GM12872 (cell line): ENCODE measurements around the gene COX5B.

Experiments
- TF ChIP-seq, protein P1 (sequence below): IDR thresholded peaks from 3 replicates; pipeline ENCODE4 v1.5.1; 2011; ENCODE audit warnings: low read depth, mild to moderate bottlenecking, low read length, moderate library complexity; ENCODE audit not compliant: insufficient read depth

COX5B gene, protein sequence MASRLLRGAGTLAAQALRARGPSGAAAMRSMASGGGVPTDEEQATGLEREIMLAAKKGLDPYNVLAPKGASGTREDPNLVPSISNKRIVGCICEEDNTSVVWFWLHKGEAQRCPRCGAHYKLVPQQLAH

DNA sequence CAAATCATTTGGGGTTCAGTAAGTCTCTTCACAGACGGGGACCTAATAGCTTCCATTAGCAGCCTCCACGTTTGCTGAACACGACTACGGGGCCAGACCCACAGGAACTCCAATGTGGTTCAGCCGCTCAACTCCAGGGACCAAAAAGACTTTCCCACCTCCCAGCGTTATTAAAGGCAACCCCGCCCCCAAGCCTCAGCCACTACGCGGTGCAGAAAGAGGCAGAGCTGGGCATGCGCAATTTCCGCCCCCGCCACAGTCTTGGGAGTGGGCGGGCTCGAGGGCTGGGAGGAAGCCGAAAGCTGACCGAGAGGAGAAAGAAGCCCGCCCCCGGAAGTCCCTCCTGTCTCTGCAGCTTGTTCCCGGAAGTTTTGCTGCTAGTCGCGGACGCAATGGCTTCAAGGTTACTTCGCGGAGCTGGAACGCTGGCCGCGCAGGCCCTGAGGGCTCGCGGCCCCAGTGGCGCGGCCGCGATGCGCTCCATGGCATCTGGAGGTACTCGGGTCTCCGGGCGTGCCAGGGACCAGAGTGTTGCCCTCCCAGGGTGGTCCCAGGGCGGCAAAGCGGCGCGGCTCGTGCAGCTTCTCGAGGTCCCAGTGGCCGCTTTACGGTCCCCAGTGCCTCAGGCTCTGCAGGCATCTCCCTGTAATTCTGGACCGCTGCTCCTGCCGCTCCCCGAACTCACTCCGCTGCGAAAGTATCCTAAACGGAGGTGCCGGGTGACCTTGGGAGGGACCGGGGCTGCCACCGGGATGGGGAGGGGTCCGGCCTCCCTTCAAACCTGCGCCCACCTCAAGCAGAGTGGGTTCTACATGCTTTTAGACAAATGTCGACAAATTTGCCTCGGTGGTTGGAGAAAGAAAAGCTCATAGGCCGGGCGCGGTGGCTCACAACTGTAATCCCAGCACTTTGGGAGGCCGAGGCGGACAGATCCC lies at the start of gene COX5B:
COX5B (plus strand) TSS at position 368 of the 935 bp plus-strand sequence; CDS start at position 393, 25 bp downstream.
- TF ChIP-seq, protein P1, sequence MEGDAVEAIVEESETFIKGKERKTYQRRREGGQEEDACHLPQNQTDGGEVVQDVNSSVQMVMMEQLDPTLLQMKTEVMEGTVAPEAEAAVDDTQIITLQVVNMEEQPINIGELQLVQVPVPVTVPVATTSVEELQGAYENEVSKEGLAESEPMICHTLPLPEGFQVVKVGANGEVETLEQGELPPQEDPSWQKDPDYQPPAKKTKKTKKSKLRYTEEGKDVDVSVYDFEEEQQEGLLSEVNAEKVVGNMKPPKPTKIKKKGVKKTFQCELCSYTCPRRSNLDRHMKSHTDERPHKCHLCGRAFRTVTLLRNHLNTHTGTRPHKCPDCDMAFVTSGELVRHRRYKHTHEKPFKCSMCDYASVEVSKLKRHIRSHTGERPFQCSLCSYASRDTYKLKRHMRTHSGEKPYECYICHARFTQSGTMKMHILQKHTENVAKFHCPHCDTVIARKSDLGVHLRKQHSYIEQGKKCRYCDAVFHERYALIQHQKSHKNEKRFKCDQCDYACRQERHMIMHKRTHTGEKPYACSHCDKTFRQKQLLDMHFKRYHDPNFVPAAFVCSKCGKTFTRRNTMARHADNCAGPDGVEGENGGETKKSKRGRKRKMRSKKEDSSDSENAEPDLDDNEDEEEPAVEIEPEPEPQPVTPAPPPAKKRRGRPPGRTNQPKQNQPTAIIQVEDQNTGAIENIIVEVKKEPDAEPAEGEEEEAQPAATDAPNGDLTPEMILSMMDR = no peak

DNA sequence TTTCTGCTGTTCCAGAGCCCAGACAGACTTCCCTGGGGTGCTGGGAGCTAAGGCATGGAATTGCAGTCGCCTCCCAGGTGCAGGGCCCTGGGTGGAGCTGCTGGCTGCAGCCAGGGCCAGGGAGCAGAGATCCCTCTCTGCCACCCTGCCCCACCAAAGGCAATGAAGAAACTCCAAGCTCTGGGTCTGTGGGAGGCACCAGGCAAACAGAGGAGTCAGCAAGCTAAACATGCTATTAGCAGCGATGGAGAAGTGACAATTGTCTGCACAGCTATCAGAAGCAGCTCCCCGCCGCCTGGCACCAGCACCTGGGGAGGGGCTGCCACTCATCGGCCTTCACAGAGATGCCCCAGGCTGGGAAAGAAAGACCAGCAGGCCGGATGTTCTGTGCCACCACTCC lies 28.0 kb upstream of the COX5B start:
- TF ChIP-seq, protein P1 = no peak

DNA sequence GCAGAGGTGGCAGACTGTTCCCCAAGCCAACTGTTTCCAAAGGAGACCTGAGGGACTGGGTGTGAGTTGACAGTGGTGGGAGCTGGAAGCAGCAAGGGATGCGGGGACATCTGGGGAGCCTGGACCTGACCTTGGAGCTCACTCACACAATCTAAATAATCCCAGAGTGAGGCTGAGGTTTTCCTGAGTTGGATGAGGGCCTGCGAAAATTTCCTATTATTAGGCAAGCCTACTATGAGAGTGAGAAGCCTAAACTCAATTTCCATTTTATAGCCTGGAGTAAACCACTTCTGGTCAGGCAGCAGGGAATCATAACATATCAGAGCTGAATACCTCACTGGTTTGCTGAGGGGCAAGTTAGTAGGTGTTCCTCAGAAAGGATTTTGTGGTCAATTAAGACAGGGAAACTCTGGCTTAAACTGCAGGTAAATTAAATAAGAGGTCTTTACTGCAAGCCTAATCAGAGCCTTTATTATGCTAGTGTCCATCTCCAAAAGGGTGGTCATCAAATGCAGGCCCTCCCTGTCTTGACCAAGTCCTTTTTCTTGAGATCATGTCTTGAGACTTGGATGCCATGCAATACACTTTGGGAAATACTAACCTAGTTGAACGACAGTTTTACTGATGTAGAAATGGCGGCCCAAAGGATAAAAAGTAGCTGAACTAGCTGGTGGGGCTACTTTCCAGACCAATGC lies 1.7 kb upstream of the COX5B start:
- TF ChIP-seq, protein P1 = no peak

DNA sequence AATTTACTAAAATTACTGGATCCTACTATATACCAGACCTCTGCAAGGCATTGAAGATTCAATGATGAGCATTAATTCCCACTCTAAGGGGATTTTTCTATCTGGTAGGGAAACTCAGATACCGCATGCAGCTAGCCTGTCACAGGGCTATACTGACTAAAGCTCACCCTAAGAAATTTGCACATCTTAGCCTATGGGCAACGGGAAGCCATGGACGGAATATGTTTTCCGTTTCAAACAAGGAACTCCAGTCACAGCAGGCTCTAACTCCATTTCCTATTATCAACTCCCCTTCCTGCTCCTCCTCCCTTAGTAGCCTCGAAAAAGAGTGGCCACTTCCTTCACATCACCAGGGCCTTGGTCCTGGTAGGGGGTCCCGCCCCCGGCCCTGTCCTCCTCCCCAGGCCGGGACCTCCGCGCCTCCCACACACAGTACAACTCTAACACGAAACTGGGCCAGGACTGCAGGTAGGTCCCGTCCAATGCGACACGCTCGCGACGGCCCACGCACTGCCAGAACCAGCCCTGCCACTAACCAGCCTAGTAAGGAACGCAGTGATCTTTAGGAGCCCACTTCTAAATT lies 659 bp upstream of the COX5B start:
- TF ChIP-seq, protein P1 = no peak

DNA sequence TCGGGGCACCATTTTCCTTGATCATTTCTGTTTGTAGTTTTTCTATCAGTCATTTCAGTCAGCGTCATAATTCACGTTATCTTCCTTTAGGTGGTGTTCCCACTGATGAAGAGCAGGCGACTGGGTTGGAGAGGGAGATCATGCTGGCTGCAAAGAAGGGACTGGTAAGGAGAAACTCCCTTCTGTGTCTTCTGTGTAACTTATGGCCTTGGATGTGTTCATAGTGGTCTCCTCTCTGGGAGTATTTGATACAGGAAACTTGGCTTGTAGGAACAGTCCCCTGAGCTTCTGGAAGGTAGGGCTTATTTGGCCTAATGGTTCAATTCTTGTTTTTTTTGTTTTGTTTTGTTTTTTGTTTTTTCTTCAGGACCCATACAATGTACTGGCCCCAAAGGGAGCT lies 1.1 kb downstream of the COX5B start:
- TF ChIP-seq, protein P1 = no peak

DNA sequence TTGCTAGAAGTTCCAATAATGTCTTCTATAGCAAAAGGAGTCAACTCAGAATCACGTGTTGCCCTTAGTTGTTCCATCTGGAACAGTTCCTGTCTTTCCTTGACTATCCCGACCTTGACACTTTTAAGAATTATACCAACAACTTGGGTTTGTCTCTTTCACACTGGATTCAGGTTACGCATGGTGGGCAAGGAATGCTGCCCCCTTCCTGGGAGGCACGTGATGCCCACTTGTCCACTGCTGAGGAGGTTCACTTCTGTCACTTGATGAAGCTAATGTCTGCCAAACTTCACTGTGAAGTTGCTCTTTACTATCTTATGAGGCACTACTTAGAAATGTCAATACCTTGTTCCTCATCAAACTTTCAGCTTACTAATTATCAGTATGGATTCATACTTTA lies 5.3 kb downstream of the COX5B start:
- TF ChIP-seq, protein P1 = no peak

DNA sequence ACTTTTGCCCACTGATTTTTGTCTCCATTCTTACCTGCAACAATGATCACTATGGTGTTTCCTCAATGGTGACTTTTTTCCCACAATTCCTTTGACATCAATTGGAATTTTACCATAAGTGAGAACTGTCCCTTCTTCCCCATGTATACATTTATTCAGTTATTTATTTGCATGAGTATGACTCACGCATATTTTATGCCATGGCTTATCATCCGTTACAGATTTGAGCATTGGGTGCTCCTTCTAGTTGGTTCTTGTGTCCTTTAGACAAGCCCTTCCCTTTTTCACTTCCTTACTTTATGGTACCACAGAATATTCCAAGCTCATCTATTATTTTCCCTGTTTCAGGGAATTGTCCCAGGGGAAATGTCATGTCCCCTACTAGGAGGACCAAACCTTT lies 7.6 kb downstream of the COX5B start:
- TF ChIP-seq, protein P1 = no peak
